Mononuclear cell (primary cell): ENCODE data around the gene PTPRM. TPM values are rescaled to one million over a fixed set of nuclear protein-coding genes. Genes with fewer than 3 reads are reported as not detected.
"Not testable (repeated sequence)": the region's sequence is repeated elsewhere in the genome, so short reads cannot be mapped to it uniquely, and the experiment has no call there.

Experiments used
- H3K27me3 ChIP-seq: 2 replicates; pipeline ENCODE4 v1.6.0; 2011; ENCODE audit warnings: low read length, control low read depth; ENCODE audit not compliant: insufficient read depth
- H3K4me1 ChIP-seq: 2 replicates; pipeline ENCODE4 v1.5.1; 2011; ENCODE audit warnings: mild to moderate bottlenecking, low read length, control low read depth; ENCODE audit not compliant: insufficient read depth
- H3K4me3 ChIP-seq: 2 replicates; pipeline ENCODE4 v1.5.1; 2011; ENCODE audit warnings: mild to moderate bottlenecking, low read length, moderate library complexity
- H3K9me3 ChIP-seq: 2 replicates; pipeline ENCODE4 v1.5.1; 2011; ENCODE audit warnings: low read depth, mild to moderate bottlenecking, control low read depth, low read length
- total RNA-seq: library from RNA; depleted of rRNA; stranded (reverse); fragments of >200 nt; gene quantifications from one replicate; pipeline ENCODE4 v1.2.3, GENCODE V29; 2012

PTPRM gene
- total RNA-seq, 1 donor, result 8.0 TPM

DNA sequence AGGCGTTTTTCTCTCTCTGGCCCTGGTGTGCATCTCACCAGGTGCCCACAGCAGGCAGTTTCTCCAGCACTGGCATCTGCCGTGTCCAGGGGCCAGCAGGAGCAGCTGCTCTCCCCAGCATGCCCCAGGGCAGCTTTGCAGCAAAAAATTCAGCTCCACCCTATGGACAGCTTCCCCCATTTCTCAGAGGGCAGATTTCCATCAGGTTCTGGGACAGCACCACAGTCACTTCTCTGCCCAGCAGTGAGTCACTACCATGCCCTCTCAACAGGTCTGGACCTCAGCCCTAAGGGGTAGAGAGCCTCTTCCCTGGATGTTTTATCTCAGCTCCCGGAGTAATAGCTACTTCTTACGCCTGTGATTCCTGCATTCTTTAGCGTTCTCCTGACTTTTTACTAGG is 871.9 kb downstream of the PTPRM start:
- Histone ChIP-seq H3K9me3 (no peaks in the 10 kb centered on the region), H3K4me1 (no peaks in the 10 kb centered on the region), H3K4me3 (no peak overlapping the region), H3K27me3 (no peaks in the 10 kb centered on the region)

DNA sequence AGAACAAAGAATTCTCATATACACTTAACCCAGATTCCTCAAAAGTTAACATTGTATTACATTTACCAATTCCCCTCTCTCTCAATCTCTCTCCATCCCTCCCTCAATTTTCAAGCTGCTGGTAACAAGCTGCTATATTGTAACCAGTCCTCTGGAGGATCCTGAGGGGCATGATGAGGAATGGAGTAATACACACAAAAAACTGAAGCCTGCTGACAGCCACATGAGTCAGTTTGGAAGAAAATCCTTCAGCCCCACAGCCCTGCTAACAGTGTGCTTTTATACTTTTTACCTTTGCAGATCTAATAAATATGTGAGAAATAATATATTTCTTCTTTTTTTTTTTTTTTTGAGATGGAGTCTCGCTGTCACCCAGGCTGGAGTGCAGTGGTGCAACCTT is 876.4 kb downstream of the PTPRM start:
- Histone ChIP-seq H3K27me3 (no peaks in the 10 kb centered on the region), H3K4me1 (no peaks in the 10 kb centered on the region), H3K9me3 (no peaks in the 10 kb centered on the region), H3K4me3 (no peak overlapping the region)

DNA sequence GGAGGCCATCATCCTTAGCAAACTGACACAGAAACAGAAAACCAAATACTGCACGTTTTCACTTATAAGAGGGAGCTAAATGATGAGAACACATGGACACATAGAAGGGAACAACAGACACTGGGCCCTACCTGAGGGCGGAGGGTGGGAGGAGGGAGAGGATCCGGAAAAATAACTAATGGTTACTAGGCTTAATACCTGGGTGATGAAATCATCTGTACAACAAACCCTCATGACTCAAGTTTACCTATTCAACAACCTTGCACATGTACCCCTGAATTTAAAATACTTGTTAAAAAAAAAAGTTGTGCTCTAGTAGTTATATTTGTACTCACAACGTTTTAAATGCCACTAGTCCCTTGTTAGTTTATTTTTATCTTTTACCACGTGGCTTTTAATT is 879.8 kb downstream of the PTPRM start:
- H3K4me1 ChIP-seq, H3K4me3 ChIP-seq, H3K9me3 ChIP-seq, H3K27me3 ChIP-seq: not testable (repeated sequence)

DNA sequence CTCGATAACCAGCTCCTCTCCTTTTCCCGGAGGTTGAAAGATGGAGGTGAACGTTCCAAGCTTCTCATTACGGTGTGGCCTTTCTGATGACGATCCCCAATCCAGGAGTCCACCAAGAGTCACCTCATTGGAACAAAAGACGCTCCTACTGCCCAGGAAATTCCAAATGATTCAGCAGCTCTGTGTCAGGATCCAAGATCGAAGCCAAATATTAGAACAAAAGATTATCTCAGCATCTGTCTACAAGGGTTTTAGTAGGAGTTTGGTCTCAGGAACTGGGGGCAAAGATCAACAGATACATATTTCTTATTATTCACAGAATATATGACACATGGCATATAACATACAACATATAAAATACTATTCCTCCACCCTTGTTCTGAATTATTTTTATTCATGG is 881.0 kb downstream of the PTPRM start:
- Histone ChIP-seq H3K4me1 (no peaks in the 10 kb centered on the region), H3K9me3 (no peaks in the 10 kb centered on the region), H3K4me3 (no peak overlapping the region), H3K27me3 (no peaks in the 10 kb centered on the region)

DNA sequence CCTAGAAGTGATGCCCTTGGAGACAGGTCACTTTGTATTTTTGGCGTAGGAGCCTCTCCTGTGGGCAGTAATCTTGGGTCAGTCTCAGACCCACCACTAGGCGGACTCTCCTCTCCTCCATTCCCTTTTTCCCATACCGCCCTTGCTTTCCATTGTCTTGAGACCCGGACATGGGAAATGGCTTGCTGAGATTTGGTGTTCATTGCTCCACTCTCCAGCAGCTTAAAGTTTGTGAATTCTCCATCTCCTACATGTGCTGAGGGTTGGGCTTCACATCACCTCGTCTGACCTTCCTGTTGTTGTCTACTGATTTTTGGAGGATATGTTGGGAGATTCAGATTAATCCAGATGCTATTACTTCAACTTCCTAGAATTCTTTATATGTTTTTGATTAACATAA is 882.9 kb downstream of the PTPRM start:
- no peaks in the 10 kb centered on the region for H3K4me1 ChIP-seq
- no peak overlapping the region for H3K4me3 ChIP-seq
- no peaks in the 10 kb centered on the region for H3K9me3 ChIP-seq
- no peaks in the 10 kb centered on the region for H3K27me3 ChIP-seq

DNA sequence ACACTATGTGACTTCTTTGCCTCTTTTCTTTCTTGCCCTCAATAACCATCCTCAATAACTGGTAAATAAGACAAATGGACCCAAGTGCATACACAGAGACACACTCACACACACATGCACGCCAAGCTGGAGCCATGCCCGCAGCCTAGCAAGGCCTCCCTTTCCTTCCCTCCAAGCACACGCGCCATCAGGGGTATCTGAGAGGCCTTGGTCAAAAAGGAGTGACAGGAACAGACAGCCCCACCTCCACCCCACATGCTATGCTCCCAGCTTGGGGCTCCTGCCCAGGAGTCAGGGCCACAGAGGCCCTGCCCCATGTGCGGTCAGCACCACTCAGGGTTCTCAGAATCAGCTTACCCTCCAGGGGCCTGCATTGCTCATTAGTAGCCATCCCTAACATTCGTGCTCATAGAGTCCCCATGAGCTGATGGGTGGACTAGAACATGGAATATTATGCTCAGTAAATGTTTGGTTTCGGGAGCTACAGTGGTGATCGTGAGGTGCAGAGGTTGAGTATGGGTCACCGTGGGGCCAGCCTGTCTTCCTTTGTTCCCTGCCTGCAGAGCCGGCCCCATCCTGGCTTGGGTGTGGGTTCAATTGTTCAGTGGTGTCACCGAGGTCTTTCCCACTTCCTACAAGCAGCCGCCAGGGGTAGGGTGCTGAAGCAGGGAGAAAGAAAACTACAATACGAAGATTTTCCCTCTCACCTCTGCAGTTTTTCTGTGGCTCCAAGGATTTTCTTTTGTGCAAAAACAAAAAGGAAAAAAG is 884.0 kb downstream of the PTPRM start:
- no peaks in the 10 kb centered on the region for H3K27me3 ChIP-seq
- H3K4me3 ChIP-seq, result no peak overlapping the region
- no peaks in the 10 kb centered on the region for H3K9me3 ChIP-seq
- H3K4me1 ChIP-seq, result no peaks in the 10 kb centered on the region

DNA sequence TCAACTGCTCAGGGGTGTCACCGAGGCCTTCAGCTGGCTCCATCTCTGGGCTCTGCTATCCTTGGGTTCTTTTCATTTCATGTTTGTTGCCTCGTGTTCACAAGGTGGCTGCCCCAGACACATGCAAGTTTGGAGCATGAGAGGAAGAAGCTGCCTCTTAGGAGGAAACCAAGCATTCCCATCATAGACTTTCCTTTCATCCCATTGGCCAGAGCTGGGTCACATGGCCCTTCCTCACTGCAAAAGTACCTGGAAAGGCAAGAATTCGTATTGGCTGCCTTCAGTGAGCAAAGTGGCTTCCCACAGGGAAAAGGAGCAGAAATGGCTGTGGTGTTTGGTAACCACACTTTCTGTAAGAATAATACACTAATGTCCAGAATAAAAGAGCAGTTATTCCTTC is 886.4 kb downstream of the PTPRM start:
- Histone ChIP-seq H3K4me3 (no peak overlapping the region), H3K27me3 (no peaks in the 10 kb centered on the region), H3K4me1 (no peaks in the 10 kb centered on the region), H3K9me3 (no peaks in the 10 kb centered on the region)

DNA sequence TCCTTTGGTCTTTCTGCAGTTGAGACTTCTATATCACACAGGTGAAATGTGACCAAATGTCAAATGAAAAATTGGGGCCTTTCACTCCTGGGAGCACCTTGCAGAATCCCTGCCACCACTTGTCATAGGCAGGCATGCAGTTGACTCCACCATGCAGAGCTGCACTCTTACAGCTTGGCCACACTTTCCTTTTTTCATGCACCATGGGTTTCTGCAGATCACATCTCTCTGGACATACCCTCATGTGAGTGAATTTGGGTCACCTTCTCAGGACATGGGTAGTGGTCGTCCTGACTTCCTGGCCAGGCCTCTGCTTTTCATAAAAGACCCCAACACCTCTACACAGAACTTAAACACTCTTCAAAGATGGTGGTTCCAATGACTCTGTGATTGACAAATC is 887.0 kb downstream of the PTPRM start:
- Histone ChIP-seq H3K9me3 (no peaks in the 10 kb centered on the region), H3K27me3 (no peaks in the 10 kb centered on the region), H3K4me3 (no peak overlapping the region), H3K4me1 (no peaks in the 10 kb centered on the region)

GRCh38 chr18:8455661-8456614 is 888.8 kb downstream of the PTPRM start:
- H3K4me1 ChIP-seq, result no peaks in the 10 kb centered on the region
- H3K27me3 ChIP-seq, result no peaks in the 10 kb centered on the region
- H3K9me3 ChIP-seq, result no peaks in the 10 kb centered on the region
- H3K4me3 ChIP-seq, result no peak overlapping the region
